Activated T-helper 17 cell treated with anti-CD3 and anti-CD28 coated beads, Interleukin-2, amount 50 U/mL, for 72 hours (primary cell): ENCODE results near the gene EXOC6B. TPM values are rescaled to one million over a fixed set of nuclear protein-coding genes. Genes with fewer than 3 reads are reported as not detected.
A peak's percentile ranks its signal among the peaks of the same experiment; 100 is the strongest.

Experiments
- ATAC-seq: fragments of 150-1000 bp; cut with Tn5 transposase; replicated peaks from 2 replicates; pipeline ENCODE4 v1.10.0; 2021; ENCODE audit warnings: mild to moderate bottlenecking, moderate library complexity
- H3K27ac Mint-ChIP-seq: one replicate; pipeline ENCODE4 v1.8.0; 2022; ENCODE audit warnings: mixed read lengths
- H3K27me3 Mint-ChIP-seq: one replicate; pipeline ENCODE4 v1.8.0; 2022; ENCODE audit warnings: mixed read lengths
- H3K36me3 Mint-ChIP-seq: one replicate; pipeline ENCODE4 v1.8.0; 2022; ENCODE audit warnings: low read depth, mild to moderate bottlenecking, mixed read lengths
- H3K4me1 Mint-ChIP-seq: one replicate; pipeline ENCODE4 v1.8.0; 2022; ENCODE audit warnings: mixed read lengths
- H3K4me3 Mint-ChIP-seq: one replicate; pipeline ENCODE4 v1.8.0; 2022; ENCODE audit warnings: mild to moderate bottlenecking, mixed read lengths
- H3K9me3 Mint-ChIP-seq: one replicate; pipeline ENCODE4 v1.8.0; 2022; ENCODE audit warnings: mixed read lengths
- total RNA-seq, 2 donors: library from RNA; stranded (reverse); gene quantifications; one replicate each; pipeline ENCODE4 v1.2.3, GENCODE V29; 2022

EXOC6B gene
- 10 to 100 TPM; 12.1 to 12.8 TPM for total RNA-seq

- peak within 1 kb of the TSS; percentile 90 for H3K4me3 Mint-ChIP-seq
- H3K9me3 Mint-ChIP-seq: no peaks in the 10 kb centered on the region
- no peaks in the 10 kb centered on the region for H3K36me3 Mint-ChIP-seq
- peak within 1 kb of the TSS; percentile 89 for H3K27ac Mint-ChIP-seq
- no peaks in the 10 kb centered on the region for H3K27me3 Mint-ChIP-seq
- ATAC-seq: peak; percentile 89
- peaks cover 38% of the 10 kb centered on the region for H3K4me1 Mint-ChIP-seq
Observed at GRCh38 chr2:72825257-72826155, at the start of gene EXOC6B. Gene EXOC6B, minus strand, starts transcription at chr2:72826033.

GRCh38 chr2:72871880-72872279 lies 46.0 kb upstream of the EXOC6B start:
- no peak overlapping the region for H3K27ac Mint-ChIP-seq
- H3K4me1 Mint-ChIP-seq: no peaks in the 10 kb centered on the region
- no peak overlapping the region for H3K4me3 Mint-ChIP-seq
- peaks cover 26% of the 10 kb centered on the region for H3K27me3 Mint-ChIP-seq
- no peaks in the 10 kb centered on the region for H3K36me3 Mint-ChIP-seq
- H3K9me3 Mint-ChIP-seq: no peaks in the 10 kb centered on the region
- ATAC-seq: peak; percentile 34

- no peaks in the 10 kb centered on the region for H3K4me1 Mint-ChIP-seq
- H3K9me3 Mint-ChIP-seq: no peaks in the 10 kb centered on the region
- H3K27me3 Mint-ChIP-seq: peaks cover 26% of the 10 kb centered on the region
- H3K36me3 Mint-ChIP-seq: no peaks in the 10 kb centered on the region
- no peak for ATAC-seq
- H3K4me3 Mint-ChIP-seq: no peak overlapping the region
- H3K27ac Mint-ChIP-seq: no peak overlapping the region
Observed at GRCh38 chr2:72871060-72871459, 45.2 kb upstream of the EXOC6B start.

GRCh38 chr2:72864500-72864899 lies 38.7 kb upstream of the EXOC6B start:
- peaks cover 7% of the 10 kb centered on the region for H3K4me1 Mint-ChIP-seq
- peak; percentile 86 for ATAC-seq
- H3K4me3 Mint-ChIP-seq: no peak overlapping the region
- peaks cover 24% of the 10 kb centered on the region for H3K27me3 Mint-ChIP-seq
- no peaks in the 10 kb centered on the region for H3K36me3 Mint-ChIP-seq
- H3K27ac Mint-ChIP-seq: peak overlapping the region; percentile 50
- H3K9me3 Mint-ChIP-seq: no peaks in the 10 kb centered on the region

GRCh38 chr2:72863046-72863445 lies 37.2 kb upstream of the EXOC6B start:
- peak overlapping the region; percentile 60 for H3K4me3 Mint-ChIP-seq
- no peaks in the 10 kb centered on the region for H3K9me3 Mint-ChIP-seq
- no peak for ATAC-seq
- peaks cover 7% of the 10 kb centered on the region for H3K4me1 Mint-ChIP-seq
- peak overlapping the region; percentile 35 for H3K27ac Mint-ChIP-seq
- no peaks in the 10 kb centered on the region for H3K36me3 Mint-ChIP-seq
- peaks cover 20% of the 10 kb centered on the region for H3K27me3 Mint-ChIP-seq

- H3K9me3 Mint-ChIP-seq: no peaks in the 10 kb centered on the region
- peaks cover 25% of the 10 kb centered on the region for H3K27me3 Mint-ChIP-seq
- peak; percentile 92 for ATAC-seq
Observed at GRCh38 chr2:72862239-72862988, 36.6 kb upstream of the EXOC6B start.

GRCh38 chr2:72859831-72860262 lies 34.0 kb upstream of the EXOC6B start:
- Mint-ChIP-seq H3K4me1 (peaks cover 7% of the 10 kb centered on the region), H3K36me3 (no peaks in the 10 kb centered on the region), H3K27ac (no peak overlapping the region), H3K4me3 (no peak overlapping the region), H3K27me3 (peaks cover 42% of the 10 kb centered on the region), H3K9me3 (no peaks in the 10 kb centered on the region)
- ATAC-seq: peak; percentile 58

More at GRCh38 chr2:72862239-72862988, 36.6 kb upstream of the EXOC6B start:
- Mint-ChIP-seq H3K4me3 (peak overlapping the region; percentile 60), H3K36me3 (no peaks in the 10 kb centered on the region), H3K27ac (peak overlapping the region; percentile 35), H3K4me1 (peaks cover 7% of the 10 kb centered on the region)

GRCh38 chr2:72851333-72851732 lies 25.5 kb upstream of the EXOC6B start:
- no peak overlapping the region for H3K27ac Mint-ChIP-seq
- no peaks in the 10 kb centered on the region for H3K36me3 Mint-ChIP-seq
- H3K9me3 Mint-ChIP-seq: no peaks in the 10 kb centered on the region
- no peak overlapping the region for H3K4me3 Mint-ChIP-seq
- peaks cover 36% of the 10 kb centered on the region for H3K27me3 Mint-ChIP-seq
- no peaks in the 10 kb centered on the region for H3K4me1 Mint-ChIP-seq
- ATAC-seq: no peak

GRCh38 chr2:72849138-72849462 lies 23.3 kb upstream of the EXOC6B start:
- peaks cover 22% of the 10 kb centered on the region for H3K27me3 Mint-ChIP-seq
- no peaks in the 10 kb centered on the region for H3K36me3 Mint-ChIP-seq
- H3K27ac Mint-ChIP-seq: no peak overlapping the region
- no peaks in the 10 kb centered on the region for H3K4me1 Mint-ChIP-seq
- H3K9me3 Mint-ChIP-seq: no peaks in the 10 kb centered on the region
- H3K4me3 Mint-ChIP-seq: no peak overlapping the region
- no peak for ATAC-seq

GRCh38 chr2:72848436-72849137 lies 22.8 kb upstream of the EXOC6B start:
- peaks cover 20% of the 10 kb centered on the region for H3K27me3 Mint-ChIP-seq
- no peaks in the 10 kb centered on the region for H3K9me3 Mint-ChIP-seq
- no peak for ATAC-seq
- no peak overlapping the region for H3K27ac Mint-ChIP-seq
- no peaks in the 10 kb centered on the region for H3K4me1 Mint-ChIP-seq
- no peak overlapping the region for H3K4me3 Mint-ChIP-seq
- H3K36me3 Mint-ChIP-seq: no peaks in the 10 kb centered on the region

- H3K36me3 Mint-ChIP-seq: no peaks in the 10 kb centered on the region
- H3K27ac Mint-ChIP-seq: no peak overlapping the region
- H3K4me3 Mint-ChIP-seq: no peak overlapping the region
- ATAC-seq: no peak
- H3K4me1 Mint-ChIP-seq: no peaks in the 10 kb centered on the region
- no peaks in the 10 kb centered on the region for H3K9me3 Mint-ChIP-seq
- H3K27me3 Mint-ChIP-seq: peaks cover 20% of the 10 kb centered on the region
Observed at GRCh38 chr2:72847534-72848315, 21.9 kb upstream of the EXOC6B start.

GRCh38 chr2:72846171-72847095 lies 20.6 kb upstream of the EXOC6B start:
- Mint-ChIP-seq H3K9me3 (no peaks in the 10 kb centered on the region), H3K4me1 (no peaks in the 10 kb centered on the region), H3K4me3 (no peak overlapping the region), H3K27me3 (peaks cover 18% of the 10 kb centered on the region), H3K27ac (no peak overlapping the region), H3K36me3 (no peaks in the 10 kb centered on the region)
- no peak for ATAC-seq

- H3K9me3 Mint-ChIP-seq: no peaks in the 10 kb centered on the region
- no peak for ATAC-seq
- no peaks in the 10 kb centered on the region for H3K4me1 Mint-ChIP-seq
- no peaks in the 10 kb centered on the region for H3K36me3 Mint-ChIP-seq
- H3K27me3 Mint-ChIP-seq: peaks cover 14% of the 10 kb centered on the region
- no peak overlapping the region for H3K4me3 Mint-ChIP-seq
- no peak overlapping the region for H3K27ac Mint-ChIP-seq
Observed at GRCh38 chr2:72843301-72843700, 17.5 kb upstream of the EXOC6B start.
